GM21423 (cell line): ENCODE results near the gene FMR1NB.

Source experiments
- ATAC-seq: cut with Tn5 transposase; IDR thresholded peaks from one replicate; pipeline ENCODE4 v1.9.1; 2021; ENCODE audit warnings: mild to moderate bottlenecking, moderate library complexity; ENCODE audit not compliant: unreplicated experiment

FMR1NB gene

GRCh38 chrX:147981038-147981752 is at the start of gene FMR1NB:
FMR1NB (plus strand) TSS chrX:147981337; CDS start chrX:147981403, 66 bp downstream.
- no peak for ATAC-seq

GRCh38 chrX:147933815-147934214 is 47.3 kb upstream of the FMR1NB start:
- no peak for ATAC-seq

- ATAC-seq = no peak
Measured at GRCh38 chrX:147935156-147935758, 45.9 kb upstream of the FMR1NB start.

GRCh38 chrX:147945286-147945685 is 35.9 kb upstream of the FMR1NB start:
- ATAC-seq = no peak

- ATAC-seq = no peak
Measured at GRCh38 chrX:147948531-147948930, 32.6 kb upstream of the FMR1NB start.

GRCh38 chrX:147950352-147950751 is 30.8 kb upstream of the FMR1NB start:
- ATAC-seq = no peak

- ATAC-seq = no peak
Measured at GRCh38 chrX:147953976-147954375, 27.2 kb upstream of the FMR1NB start.

GRCh38 chrX:147957291-147957690 is 23.8 kb upstream of the FMR1NB start:
- ATAC-seq = no peak

- ATAC-seq = no peak
Measured at GRCh38 chrX:147958291-147958690, 22.8 kb upstream of the FMR1NB start.

GRCh38 chrX:147960722-147961121 is 20.4 kb upstream of the FMR1NB start:
- ATAC-seq = no peak

- ATAC-seq = no peak
Measured at GRCh38 chrX:147962476-147962875, 18.7 kb upstream of the FMR1NB start.

- ATAC-seq = no peak
Measured at GRCh38 chrX:147978931-147979330, 2.2 kb upstream of the FMR1NB start.

- ATAC-seq = no peak
Measured at GRCh38 chrX:148020329-148020728, 39.2 kb downstream of the FMR1NB start.

GRCh38 chrX:148024425-148025148 is 43.5 kb downstream of the FMR1NB start:
- ATAC-seq = peak; percentile 96

- no peak for ATAC-seq
Measured at GRCh38 chrX:148035380-148035779, 54.2 kb downstream of the FMR1NB start.

- no peak for ATAC-seq
Measured at GRCh38 chrX:148037020-148037419, 55.9 kb downstream of the FMR1NB start.

GRCh38 chrX:148043271-148043855 is 62.2 kb downstream of the FMR1NB start:
- no peak for ATAC-seq

GRCh38 chrX:148047200-148047599 is 66.1 kb downstream of the FMR1NB start:
- ATAC-seq = no peak

GRCh38 chrX:148049441-148049840 is 68.3 kb downstream of the FMR1NB start:
- no peak for ATAC-seq

GRCh38 chrX:148051973-148052372 is 70.8 kb downstream of the FMR1NB start:
- no peak for ATAC-seq

GRCh38 chrX:148067285-148067684 is 86.1 kb downstream of the FMR1NB start:
- ATAC-seq = no peak
